Raji (cell line): Measurements from ENCODE around the gene CCL21.

Experiments
- POLR2A ChIP-seq: IDR thresholded peaks from 2 replicates; pipeline ENCODE4 v1.6.1; 2011; ENCODE audit warnings: low read depth, low read length, control low read depth; ENCODE audit not compliant: insufficient read depth

The CCL21 gene

DNA sequence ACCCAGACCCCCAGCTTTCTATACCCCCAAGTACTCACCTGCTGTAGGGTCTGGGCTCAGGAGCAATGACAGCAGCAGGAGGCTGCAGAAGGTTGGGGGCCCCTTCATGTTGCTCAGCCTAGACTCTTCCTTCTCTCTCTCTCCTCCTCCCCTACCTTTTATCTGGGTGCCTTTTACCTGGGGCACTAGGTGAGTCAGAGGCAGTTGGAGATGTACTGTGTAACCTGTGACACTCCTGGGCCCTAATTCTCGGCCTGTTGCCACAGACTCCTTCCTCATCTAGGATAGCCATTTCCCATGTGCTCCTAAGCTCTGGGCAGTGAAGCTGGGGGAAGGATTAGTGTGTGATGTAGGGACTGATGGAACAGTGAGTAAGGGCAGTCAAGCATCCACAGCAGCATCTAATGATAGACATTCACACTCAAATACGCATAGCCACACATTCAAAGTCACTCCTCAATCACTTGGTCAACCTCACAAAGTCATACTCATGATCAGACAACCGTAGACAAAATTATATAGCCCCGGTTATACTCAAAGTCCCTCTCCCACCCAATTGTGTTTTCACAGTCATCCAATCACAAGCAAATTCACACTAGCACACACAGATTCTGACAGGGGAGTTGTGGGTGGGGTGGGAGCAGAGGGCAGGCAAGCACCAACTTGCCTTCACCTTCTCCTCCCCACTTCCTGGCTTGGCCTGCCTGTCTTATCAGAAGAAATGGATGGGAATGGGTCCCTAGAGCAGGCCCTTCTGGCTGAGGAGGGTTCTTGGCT, 47.2 kb downstream of the CCL21 start, which contains the start of gene CCL27:
Gene CCL27, minus strand, starts transcription at position 132 of the 777 bp plus-strand sequence. Its CDS starts 24 bp downstream, at position 108.
- TF ChIP-seq POLR2A, result no peak

DNA sequence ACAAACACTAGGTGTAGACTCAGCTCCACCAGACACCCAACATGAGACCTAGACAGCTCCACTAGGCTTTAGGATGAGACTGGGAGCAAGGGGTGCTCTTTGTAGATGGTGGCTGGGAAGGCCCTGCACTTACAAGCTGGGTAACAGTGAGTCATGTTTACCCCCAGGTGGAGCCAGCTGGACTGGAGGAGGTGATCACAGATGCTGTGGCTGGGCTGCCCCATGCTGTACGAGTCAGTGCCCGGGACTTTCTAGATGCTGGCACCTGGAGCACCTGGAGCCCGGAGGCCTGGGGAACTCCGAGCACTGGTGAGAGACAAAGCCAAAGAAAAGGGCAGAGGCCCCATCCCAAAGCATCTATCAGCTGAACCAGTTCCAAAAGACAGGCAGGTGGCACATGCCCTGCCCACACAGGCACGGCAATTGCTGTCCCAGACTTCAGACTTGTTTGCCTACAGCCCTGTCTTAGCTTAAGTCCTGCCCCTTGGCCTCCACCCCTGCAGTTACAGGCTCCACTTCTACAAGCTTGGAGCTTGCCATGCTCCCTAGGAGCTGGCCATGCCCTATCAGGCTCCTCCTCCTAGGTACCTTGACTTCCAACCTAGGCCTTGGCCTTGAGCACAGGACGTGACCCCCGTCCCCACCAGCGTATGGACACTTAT, 50.2 kb downstream of the CCL21 start:
- no peak for TF ChIP-seq POLR2A
